CD4-positive, alpha-beta T cell treated with Interleukin-2 at 100 ng/mL for 4 hours (primary cell): ENCODE data around the gene MED8.

ENCODE experiments used
- DNase-seq: peaks from one replicate; pipeline ENCODE4 v3.0.0-alpha.2; 2020; ENCODE audit warnings: low spot score

Gene MED8, protein sequence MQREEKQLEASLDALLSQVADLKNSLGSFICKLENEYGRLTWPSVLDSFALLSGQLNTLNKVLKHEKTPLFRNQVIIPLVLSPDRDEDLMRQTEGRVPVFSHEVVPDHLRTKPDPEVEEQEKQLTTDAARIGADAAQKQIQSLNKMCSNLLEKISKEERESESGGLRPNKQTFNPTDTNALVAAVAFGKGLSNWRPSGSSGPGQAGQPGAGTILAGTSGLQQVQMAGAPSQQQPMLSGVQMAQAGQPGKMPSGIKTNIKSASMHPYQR

DNA sequence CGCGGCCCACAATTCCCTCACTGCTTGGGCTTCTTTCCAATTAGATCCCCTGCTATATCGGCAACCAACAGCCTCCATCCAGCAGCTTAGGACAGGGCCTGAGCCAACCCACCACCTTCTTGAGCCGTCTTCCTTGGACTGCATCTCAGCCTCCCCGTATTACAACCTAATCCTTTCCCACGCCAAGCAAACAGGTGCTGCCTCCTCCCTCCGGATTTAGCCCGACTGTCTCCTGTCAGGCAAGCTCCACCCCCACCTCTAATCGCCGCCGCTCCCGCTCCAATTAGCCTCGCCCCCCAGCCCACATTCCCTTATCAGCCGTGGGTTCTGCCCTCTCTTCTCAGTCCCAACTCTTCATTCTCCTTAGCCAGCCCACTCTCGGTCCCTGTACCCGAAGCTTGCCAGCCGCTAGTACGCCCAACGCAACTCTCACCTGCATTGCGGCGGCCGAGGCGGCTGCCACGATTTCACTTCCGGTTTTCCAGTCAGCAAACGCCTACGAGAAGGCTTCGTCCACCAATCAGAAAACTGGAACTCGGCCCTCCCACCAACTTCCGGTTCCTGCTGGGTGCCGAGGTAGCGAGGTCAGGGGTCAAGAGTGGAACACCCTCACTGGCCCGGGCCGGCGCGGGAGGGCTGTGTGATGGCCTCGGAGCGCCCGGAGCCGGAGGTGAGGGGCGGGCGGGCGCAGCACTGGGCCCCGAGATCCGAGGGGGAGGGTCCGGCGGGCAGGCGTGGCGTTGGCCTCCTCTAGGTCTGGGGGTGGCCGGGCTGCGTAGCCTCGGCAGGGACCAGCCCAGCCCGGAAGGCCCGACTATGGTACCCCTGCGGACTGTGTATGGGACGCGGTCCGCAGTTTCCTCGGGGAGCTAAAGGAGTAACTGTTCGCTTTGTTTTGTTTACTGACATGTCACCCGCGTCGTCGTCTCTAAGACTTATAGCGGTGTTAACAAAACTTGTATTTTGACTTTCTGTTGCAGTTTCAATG, at the start of gene MED8, which contains the start of gene SZT2:
TSS of gene MED8 (minus strand) at position 475 of the 988 bp plus-strand sequence. CDS start at position 439, 36 bp downstream.
TSS of gene SZT2 (plus strand) at position 574 of the 988 bp plus-strand sequence. CDS start at position 644, 70 bp downstream.
- peak; percentile 95 for DNase-seq

DNA sequence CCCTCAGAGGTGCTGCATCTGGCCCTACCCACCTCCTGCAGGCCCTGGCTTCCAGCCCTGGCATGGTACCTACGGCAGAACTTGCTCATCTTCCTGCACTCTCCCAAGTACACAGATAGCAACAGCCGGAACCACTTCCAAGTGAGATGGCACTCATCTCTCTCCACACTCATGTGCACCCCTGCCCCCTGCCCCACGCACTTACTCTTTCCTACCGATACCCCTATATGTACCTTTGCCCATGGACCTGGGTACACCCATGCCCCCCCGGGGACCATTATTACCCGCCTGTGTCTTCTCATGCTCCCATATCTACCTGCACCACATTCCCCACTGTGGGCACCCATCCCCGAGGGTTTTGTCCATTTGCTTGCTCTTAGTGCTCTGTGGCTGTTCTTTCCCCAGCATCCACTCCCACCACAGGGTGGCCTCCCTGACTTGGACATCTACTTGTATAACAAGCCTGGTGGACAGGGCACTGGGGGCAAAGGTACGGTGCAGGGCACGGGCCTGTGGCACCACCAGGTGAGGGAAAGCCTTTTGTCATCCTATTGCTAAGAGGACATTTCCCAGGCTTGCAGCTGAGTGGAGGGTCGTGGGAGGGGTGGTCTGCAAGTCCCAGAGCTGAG, 49.5 kb upstream of the MED8 start:
- DNase-seq, result no peak

DNA sequence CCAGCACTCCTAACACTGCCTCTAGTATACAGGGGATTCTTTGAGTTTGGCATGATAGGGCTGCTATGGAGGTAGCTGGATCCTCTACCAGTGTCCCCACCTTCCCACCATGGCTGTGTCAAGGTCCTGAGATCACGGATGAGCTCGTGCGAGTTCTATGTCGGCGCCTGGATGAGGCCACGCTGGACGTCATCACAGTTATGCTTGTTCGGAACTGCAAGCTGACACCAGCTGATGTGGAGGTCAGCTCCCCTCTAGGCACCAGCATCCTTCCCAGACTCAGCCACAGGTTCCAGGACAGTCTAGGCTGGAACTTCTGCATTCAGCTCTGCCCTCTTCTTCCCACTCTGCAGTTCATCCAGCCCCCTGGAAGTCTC, 49.0 kb upstream of the MED8 start:
- no peak for DNase-seq

DNA sequence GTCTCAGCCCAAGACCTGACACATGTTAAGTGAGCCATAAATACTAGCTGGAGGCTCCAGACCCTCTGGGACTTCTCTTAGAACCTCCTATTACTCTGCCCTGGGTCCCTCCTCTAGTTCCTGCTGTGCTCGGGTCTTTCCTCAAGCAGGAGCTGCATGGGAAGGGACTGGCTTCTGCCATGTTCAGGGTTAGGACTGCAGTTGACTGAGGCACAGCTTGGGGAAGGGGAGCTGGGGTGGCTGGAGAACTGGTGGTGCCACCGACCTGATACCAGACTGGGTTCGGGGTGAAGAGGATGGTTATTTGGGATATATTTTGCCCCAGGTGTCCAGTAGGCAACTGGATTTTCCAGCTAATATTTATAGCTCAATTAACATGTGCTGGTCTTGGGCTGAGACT, 48.4 kb upstream of the MED8 start:
- DNase-seq, result no peak

DNA sequence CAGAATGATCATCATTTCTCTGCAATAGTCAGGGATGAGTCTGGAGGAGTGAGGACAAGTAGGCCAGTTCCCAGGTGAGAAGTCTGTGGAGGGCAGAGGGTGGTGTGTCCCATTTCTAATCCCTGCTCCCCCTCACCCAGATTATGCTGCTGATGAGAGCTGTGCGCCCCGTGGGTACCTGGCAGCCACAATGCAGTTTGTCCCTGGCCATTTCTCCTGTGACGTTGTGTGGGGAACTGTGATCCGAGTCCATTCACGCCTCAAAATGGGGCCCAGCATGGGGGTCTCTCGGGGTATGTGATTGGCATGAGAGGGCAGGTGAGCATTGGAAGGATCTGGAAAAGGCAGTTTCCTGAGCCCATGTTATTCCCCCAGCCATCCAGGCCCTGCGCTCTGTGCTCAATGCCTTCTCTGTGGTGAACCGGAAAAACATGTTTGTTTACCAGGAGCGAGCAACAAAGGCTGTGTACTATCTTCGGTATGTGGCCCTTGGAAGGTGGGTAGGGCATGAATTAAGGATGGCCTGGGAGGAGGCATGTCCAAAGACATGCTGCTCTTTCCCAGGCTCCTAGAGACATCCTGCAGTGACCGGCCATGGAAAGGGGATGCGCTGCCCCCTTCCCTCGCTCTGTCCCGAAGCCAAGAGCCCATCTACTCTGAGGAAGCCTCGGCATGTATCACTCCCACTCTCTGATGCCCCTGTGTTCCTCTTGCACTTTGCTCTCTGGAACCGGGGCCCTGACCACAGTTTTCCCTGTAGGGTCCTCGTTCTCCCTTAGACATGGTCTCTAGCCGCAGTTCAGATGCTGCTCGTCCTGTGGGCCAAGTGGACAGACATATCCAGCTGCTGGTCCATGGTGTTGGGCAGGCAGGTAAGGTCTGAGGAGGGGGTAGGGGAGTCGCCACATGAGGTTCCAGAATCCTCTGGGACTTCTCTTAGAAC, 47.7 kb upstream of the MED8 start:
- DNase-seq, result no peak

DNA sequence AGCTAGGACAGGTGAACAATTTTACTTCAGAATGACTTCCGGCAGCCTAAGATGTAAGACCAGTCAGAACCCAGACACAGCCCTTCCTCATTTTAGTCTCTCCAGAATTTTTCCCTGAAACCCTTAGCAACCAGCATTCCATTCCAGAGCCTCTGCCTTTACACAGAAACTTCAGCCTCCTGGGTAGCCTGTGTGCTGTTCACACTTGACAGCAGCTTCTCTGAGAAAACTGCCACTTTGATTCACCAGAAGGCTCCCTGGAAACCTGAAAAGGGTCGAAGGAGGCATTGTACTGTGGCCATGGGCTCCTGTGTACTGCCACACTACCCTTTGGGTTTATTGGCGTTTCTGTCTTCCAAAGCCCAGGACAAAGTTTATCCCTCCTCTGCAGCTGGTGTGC, 46.8 kb upstream of the MED8 start:
- no peak for DNase-seq

DNA sequence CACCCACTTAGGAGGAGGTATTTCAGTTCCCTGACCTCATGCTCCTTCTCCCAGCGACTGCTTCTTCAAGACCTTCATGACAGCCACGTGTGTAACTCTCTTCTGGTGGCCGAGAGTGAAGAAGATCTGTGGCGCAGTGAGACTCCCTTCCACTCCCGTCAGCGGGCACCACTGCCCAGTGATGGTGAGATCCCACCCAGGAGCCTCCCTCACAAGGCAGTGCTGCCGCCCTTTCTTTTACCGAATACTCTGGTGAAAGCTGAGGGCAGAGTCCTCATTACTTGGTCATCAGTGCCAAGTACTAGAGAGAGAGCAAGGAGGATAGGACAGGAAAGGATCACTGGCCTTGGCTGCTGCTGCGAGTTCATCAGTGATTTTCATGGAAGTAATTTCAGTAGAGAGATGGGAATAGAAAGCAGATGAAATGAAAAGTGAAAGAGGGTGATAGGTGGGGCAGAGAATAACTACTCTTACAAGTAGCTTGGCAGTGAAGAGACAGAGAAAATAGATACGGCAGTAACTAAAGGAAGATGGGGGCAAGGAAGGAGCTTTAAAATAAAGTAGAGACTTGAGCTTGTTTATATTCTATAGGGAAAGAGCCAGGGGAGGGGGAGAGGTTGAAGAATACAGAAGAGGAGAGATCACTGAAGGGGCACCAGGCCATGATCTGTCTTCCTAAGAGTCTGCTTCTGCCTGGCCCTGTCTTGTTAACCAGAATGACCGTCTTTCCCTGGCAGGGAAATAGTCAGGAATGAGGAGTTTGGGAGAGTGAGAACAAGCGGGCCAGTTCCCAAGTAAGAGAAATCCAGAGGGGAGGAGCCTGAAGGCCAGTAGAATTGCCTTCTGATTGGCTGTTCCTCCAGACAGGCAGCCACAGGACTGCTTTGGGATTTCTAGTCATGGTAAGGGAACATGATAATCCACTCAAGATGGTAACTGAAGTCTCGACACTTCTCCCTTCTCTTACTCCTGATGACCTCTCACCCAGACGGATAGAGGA, 45.8 kb upstream of the MED8 start:
- no peak for DNase-seq

DNA sequence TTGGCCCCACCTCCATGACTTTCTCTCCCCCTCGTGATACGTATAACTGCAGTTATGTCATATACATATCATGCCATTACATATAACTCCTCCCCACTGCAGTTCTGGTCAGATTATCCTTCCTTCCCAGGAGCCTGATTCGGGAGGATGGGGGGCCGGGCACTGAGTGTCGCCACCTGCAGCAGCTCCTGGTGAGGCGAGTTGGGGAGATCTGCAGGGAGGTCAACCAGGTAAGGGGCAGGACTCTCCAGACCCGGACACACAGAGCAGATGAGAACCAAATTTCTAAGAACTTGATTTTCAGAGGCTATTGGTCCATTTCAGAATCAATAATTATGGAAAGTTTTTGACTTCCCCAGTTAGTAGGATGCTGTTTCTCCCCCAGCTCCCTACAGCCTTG, 44.7 kb upstream of the MED8 start:
- no peak for DNase-seq

DNA sequence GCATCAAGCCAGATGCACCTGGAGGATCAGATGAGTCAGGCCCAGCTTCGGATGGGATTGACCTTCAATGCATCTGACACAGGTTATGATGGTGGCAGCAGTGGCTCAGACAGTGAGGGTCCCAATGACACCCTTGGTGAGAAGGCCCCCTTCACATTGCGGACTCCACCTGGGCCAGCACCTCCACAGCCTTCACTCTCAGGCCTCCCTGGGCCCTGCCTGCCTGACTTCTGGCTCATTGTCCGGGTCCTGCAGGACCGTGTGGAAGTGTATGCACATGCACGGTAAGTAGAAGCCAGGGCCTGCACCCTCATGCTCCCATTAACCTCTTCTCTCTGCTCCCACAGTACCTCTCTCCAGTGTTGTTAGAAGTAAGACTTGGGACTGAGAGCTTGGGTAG, 43.3 kb upstream of the MED8 start:
- no peak for DNase-seq

DNA sequence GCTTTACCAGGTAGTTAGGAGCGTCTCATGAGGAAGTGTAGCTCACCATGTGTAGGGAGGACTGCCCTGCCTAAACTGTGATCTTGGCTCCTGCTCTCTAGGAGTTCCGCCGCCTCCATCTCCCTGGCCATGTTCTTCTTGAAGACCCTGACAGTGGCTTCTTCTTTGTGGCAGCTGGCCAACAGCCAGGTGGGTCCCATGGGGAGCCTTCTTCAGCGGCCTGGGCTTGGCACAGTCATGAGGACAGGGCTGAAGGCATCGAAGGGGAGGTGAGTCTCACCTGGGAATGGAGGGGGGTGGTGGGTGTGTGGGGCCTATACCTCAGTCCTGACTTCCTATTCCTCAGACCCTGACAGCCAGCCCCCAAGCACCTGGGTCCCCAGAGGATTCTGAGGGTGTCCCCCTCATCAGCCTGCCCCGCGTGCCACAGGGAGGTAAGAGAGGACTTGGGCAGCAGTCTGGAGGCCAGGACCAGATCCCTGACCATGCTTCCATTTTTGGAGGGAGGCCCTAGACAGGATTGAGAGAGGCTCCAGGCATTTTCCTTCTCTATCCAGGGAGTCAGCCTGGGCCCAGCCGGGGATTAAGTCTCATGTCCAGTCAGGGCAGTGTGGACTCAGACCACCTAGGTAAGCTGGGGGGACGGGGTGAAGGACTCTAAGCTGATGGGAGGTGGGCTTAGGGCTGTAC, 42.7 kb upstream of the MED8 start:
- DNase-seq, result no peak

DNA sequence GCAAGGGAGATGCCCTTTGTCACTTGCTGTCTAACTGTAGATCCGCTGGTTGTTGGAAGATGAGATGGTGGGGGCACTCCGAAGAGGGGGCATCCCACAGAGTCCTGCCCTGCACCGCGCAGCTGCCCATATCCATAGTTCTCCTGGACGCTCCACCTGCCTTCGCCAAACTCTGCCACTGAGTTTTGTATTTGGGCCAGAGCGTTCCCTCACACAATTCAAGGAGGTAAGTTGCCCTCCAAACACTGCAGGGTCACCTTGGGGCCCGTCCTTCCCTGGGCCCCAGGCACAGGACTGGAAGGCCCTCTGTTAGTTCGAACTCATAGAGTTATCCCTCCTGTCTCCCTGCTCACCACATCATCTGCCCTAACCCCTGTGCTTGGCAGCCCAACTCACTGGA, 42.1 kb upstream of the MED8 start:
- DNase-seq, result no peak

DNA sequence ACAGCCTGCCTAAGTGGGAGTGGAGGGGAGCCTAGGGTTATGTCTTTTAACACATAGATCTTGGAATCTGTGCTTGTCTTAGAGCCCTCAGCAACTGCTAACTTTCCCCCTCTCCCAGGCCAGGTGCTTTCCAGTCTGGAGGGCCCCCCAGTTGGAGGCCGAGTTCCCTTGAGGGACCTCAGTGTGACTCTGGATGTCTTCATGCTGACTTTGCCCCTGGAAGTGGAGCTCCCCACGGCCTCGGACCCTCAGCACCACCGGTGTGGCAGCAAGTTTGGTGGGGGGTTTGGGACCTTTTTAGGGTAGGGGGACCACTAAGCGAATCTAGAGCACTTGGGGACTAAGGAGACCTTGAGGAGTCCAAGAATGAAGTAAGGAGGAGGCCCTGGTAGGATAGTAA, 41.2 kb upstream of the MED8 start:
- DNase-seq, result no peak

DNA sequence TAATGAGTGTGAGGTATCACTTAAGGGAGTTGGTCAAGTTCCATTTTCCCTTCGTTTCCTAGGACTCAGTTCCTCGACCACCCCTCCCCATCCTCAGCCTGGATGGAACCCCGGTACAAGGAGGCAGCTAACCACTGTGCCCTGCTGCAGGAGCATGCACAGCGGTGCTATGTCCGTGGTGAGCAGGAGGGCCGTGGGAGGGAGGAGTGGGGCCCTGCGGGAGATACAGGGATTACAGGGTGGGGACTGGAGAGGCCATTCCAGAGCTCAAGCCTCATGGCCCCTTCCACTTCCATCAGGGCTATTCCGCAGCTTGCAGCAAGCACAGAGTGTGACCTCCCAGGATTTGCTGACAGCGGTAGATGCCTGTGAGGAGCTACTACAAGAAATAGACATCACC, 38.3 kb upstream of the MED8 start:
- DNase-seq, result no peak

DNA sequence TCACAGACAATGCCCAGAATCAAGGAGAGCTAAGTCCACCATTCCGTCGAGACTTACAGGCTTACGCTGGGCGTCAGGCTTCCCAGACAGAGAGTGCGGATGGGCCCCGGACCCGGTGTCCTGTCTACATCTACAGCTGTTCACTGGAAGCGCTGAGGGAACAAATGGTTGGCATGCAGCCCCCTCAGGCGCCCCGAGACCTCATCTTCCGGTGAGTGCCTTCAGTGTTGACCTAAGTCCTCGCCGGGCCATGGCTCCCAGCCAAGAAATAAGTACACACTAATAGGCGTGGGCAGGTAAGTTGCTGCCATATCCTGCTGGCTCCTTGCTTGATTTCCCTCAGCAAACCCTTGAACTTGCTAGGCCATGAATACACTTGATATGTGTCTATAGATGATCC, 37.9 kb upstream of the MED8 start:
- DNase-seq, result no peak

DNA sequence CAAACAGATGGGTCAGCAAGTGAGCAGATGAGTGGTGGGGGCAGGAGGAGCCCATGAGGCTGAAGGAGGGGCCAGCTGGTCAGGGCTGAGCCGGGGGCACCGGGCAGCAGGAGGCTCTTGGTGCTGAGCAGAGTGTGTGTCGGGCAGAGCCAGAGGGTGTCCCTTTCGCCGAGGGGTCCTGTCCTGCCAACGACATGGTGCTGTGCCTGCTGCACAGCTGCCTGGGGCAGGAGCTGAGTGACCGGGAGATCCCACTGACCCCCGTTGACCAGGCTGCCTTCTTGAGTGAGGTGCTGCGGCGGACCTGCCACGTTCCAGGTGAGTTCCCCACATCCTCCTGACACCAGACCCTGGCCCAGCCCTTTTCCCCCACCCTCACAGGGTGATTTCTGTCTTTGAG, 36.6 kb upstream of the MED8 start:
- DNase-seq, result no peak

DNA sequence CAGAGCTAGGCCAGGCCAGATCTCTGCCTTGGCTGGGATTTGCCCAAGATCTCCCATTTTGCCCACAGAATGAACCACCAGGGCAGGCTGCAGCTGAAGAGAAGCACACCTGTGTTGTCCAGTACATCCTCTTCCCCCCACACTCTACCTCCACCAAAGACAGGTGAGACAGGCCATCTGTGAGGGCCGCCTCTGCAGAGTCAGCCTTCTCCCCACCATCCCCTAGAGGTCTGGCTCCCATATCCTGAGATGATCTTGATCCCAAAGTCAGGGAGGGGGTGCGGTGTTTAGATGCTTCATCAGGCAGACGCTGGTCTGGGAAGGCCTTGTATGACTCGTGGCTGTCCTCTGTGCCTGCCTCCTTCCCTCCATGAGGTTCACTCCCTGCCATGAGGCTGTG, 35.4 kb upstream of the MED8 start:
- no peak for DNase-seq

DNA sequence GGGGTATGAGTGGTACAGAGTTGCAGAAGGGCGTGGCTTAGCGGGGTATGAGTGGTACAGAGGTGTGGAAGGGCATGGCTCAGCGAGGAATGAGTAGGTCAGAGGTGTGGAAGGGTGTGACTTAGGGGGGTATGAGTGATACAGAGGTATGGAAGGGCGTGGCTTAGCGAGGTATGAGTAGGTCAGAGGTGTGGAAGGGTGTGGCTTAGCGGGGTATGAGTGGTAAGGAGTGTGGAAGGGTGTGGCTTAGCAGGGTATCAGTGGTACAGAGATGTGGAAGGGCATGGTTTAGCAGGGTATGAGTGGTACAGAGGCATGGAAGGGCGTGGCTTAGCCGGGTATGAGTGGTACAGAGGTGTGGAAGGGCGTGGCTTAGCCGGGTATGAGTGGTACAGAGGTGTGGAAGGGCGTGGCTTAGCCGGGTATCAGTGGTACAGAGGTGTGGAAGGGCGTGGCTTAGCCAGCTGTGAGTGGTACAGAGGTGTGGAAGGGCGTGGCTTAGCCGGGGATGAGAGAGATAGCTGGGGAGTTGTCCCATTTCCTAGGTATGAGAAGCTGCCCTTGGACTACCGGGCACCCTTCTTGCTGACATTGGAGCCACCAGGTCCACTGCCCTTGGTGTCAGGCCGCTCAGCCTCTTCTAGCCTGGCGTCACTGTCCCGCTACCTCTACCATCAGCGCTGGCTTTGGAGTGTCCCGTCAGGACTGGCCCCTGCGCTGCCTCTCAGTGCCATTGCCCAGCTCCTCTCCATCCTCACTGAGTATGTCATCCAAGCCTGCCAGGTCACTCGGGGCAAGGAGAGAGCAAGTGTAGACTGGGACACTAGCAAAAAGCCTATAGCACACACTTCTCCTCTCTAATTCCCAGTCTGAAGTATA, 34.3 kb upstream of the MED8 start:
- peak; percentile 1 for DNase-seq

DNA sequence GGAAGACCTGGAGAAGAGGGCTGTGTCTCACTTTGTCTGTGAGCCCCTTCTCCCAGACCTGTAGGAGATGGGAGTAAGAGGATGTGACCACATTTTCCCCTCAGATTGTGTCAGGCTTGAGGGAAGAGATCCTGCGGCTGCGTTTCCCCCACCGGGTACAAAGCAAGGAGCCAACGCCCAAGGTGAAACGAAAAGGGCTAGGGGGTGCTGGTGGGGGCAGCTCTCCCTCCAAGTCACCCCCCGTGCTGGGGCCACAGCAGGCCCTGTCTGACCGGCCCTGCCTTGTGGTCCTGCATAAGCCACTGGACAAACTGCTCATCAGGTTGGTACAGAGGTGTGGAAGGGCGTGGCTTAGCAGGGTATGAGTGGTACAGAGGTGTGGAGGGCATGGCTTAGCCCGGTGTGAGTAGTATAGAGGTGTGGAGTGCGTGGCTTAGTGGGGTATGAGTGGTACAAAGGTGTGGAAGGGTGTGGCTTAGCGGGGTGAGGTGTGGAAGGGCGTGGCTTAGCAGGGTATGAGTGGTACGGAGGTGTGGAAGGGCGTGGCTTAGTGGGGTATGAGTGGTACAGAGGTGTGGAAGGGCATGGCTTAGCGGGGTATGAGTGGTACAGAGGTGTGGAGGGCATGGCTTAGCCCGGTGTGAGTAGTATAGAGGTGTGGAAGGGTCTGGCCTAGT, 33.5 kb upstream of the MED8 start:
- no peak for DNase-seq
